ENCODE measurements around the gene PCDHA8. TPM values are rescaled to one million over a fixed set of nuclear protein-coding genes. Genes with fewer than 3 reads are reported as not detected.

PCDHA8 gene
- total RNA-seq, 1 donor from 2014 or later = not detected

Other genes starting within 250 kb of the PCDHA8 start
- 0.20 and 0.60 TPM in 2 replicates for gene CD14, start 208.0 kb upstream of the PCDHA8 start, total RNA-seq
- 30.0 and 36.1 TPM in 2 replicates for gene TMCO6, start 201.7 kb upstream of the PCDHA8 start, total RNA-seq
- gene NDUFA2, start 193.6 kb upstream of the PCDHA8 start, total RNA-seq = 58.5 and 60.6 TPM in 2 replicates
- 64.9 and 80.8 TPM in 2 replicates for gene IK, start 193.4 kb upstream of the PCDHA8 start, total RNA-seq
- 20.2 and 20.4 TPM in 2 replicates for gene WDR55, start 176.3 kb upstream of the PCDHA8 start, total RNA-seq
- gene DND1, start 167.6 kb upstream of the PCDHA8 start, total RNA-seq = 0.10 and 0.80 TPM in 2 replicates
- 78.0 and 83.4 TPM in 2 replicates for gene HARS1, start 149.8 kb upstream of the PCDHA8 start, total RNA-seq
- 21.4 and 28.1 TPM in 2 replicates for gene HARS2, start 149.7 kb upstream of the PCDHA8 start, total RNA-seq
- gene ZMAT2, start 140.7 kb upstream of the PCDHA8 start, total RNA-seq = 34.9 and 45.4 TPM in 2 replicates
- gene PCDHA1, start 55.0 kb upstream of the PCDHA8 start, total RNA-seq = not detected in 2 replicates
- 0.10 TPM in 1 of 2 replicates, not detected in the other for gene PCDHA2, start 46.3 kb upstream of the PCDHA8 start, total RNA-seq
- gene PCDHA3, start 40.1 kb upstream of the PCDHA8 start, total RNA-seq = 0.20 TPM in 1 of 2 replicates, not detected in the other
- 0.05 TPM in 1 of 2 replicates, not detected in the other for gene PCDHA4, start 34.1 kb upstream of the PCDHA8 start, total RNA-seq
- gene PCDHA5, start 19.6 kb upstream of the PCDHA8 start, total RNA-seq = not detected in 2 replicates
- 0.27 TPM in 1 of 2 replicates, not detected in the other for gene PCDHA6, start 13.2 kb upstream of the PCDHA8 start, total RNA-seq
- gene PCDHA7, start 6.9 kb upstream of the PCDHA8 start, total RNA-seq = 0.20 TPM in 1 of 2 replicates, not detected in the other
- 0.13 TPM in 1 of 2 replicates, not detected in the other for gene PCDHA9, start 7.2 kb downstream of the PCDHA8 start, total RNA-seq
- 0.13 TPM in 1 of 2 replicates, not detected in the other for gene PCDHA10, start 14.7 kb downstream of the PCDHA8 start, total RNA-seq
- gene PCDHA11, start 27.8 kb downstream of the PCDHA8 start, total RNA-seq = under 0.01 and 0.05 TPM in 2 replicates
- gene PCDHA12, start 34.1 kb downstream of the PCDHA8 start, total RNA-seq = not detected in 2 replicates
- gene PCDHA13, start 40.9 kb downstream of the PCDHA8 start, total RNA-seq = not detected in 2 replicates
- not detected in 2 replicates for gene PCDHAC1, start 85.1 kb downstream of the PCDHA8 start, total RNA-seq
- 0.64 and 0.73 TPM in 2 replicates for gene PCDHAC2, start 125.3 kb downstream of the PCDHA8 start, total RNA-seq
- gene PCDHB1, start 210.2 kb downstream of the PCDHA8 start, total RNA-seq = not detected in 2 replicates

Measured in mammary microvascular endothelial cell (primary cell).